Fibroblast of skin of right quadriceps (primary cell): ENCODE measurements around the gene DIAPH2.

Experiments used
- DNase-seq: peaks from one replicate; pipeline ENCODE4 v3.0.0-alpha.2; 2013

The DIAPH2 gene

DNA sequence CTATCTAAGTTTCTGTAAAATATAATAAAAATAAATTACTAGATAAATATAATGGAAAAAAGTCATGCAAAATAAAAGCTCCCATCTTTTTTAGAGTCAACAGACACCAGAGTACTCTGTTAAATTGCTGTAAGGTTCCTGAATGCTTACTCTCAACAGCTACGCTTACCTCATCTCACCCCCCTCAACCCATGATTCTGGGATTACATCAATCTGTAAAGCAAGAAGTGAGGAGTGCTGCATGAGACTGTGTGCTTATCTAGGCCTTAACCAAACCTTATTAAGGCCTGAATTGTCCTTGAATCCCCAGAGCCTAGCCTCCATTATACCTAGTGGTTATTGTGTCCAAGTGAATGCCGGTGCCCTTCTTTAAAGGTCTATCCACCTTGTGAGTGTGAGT is 934.9 kb downstream of the DIAPH2 start:
- DNase-seq, result no peak

DNA sequence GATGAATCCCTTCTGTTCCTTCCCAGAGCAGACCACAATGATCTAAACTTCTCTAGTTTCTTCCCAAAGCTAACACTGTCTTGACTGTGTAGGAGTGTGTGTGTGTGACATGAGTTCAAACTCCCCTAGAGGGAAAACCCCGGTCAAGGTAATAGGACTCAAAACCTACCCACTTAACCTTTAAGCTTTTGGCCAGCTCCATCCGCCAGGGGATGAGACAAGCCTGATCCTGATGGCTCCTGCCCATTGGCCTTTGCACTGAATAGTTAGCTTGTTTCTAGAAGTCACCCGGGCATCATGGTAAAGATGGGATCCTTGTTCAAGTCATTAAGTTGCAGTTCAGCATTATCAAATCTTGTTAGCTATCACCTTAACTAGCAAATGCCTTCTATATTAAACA is 937.5 kb downstream of the DIAPH2 start:
- DNase-seq, result no peak

DNA sequence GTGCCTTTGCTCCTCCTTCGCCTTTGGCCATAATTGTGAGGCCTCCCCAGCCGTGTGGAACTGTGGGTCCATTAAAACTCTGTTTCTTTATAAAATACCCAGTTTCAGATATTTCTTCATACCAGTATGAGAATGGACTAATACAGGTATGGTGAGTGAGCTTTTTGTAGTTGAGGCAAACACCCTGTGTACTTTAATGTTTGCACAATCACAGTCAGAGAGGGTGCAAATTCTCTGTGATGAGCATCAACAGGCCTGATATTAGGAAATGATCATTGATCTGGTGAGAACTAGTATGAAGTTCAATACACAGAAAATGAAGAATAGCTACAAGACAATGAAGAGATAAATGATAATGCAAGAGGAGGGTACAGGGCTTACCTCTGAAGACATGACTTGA is 943.7 kb downstream of the DIAPH2 start:
- DNase-seq, result no peak

DNA sequence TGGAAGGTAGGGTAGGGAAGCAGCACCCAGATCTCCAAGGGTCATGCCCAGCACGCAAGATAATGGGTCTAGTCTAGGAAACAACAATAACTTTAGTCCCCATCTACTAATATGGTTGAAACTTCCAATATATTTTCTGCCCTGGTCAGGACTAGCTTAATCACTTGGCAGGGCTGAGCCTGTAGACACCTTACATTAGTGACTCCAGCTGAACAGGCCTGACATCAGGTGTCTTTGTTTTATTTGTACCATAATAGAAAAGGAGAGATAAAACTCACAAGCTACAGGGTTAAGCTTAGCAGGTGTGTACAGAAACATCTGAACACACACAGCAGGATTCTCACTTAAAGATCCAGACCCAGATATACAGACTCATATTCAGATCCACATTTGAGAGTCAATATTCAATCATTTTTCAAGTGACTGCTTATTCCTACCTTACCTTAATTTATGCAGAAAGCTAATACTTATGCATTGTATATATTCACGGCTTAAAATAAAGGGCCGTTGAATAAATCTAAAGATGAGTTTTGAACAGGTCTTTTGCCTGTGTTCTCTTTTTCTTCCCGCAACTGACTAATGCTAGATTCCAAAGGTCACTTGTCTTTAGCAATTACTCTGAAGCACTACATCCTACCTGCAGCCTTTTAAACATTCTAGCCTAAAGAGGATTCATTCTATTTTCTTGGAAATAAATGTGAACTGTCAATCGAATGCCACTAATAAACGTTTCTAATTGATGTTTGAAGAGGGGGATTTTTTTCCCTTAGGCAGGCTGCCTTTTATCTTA is 944.4 kb downstream of the DIAPH2 start:
- DNase-seq, result no peak

GRCh38 chrX:97629597-97629985 is 944.9 kb downstream of the DIAPH2 start:
- no peak for DNase-seq

- DNase-seq, result no peak
Observed at GRCh38 chrX:97633798-97634197, 949.2 kb downstream of the DIAPH2 start.

DNA sequence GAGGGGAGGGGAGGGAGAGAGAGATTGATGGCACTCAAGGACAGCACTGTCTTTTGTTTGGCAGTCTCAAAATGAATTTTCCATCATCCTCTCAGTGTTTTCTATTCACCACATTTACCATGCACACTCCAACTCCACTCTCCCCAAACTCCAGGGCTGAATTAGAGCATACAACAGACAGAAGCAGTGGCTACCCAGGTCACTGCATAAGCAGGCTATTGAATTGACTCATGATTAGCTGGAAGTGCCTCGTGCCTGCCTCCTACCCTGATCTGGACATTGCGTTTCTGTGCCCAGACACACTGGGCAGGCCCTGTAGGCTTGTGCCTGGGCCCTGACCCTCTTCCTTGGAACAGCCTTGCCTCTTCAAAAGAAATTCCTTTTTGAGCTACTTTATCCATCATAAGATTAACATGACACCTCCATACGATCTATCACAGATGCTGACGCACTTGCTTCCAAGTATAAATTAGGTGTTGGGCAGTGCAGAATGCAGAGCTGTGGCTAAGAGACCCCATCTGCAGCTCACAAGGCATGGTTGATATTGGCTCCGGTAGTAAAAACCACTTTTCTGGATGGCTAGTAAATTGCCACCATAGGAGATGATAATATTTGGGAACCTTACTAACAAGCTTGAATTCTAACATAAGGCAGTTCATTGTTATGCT is 952.0 kb downstream of the DIAPH2 start:
- no peak for DNase-seq

DNA sequence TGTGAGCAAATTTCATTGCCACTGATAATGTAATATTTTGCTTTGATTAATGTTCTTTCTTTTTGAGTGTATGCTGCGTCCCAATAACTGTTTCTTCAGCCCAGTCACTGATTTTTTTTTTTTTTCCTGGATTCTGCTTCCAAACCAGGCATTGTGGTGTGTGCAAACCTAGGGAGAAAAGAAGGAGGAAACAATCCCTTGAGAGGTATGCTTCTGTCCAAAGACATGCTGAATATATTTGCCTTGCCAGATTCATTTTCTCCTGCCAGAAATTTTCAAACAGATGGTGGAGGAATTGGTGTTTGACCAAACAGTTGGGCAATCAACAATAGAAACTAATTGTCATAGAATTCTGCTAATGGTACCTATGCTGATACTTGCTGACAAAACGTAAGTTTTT is 952.6 kb downstream of the DIAPH2 start:
- DNase-seq, result no peak

- DNase-seq, result no peak
Observed at GRCh38 chrX:97638621-97639020, 954.0 kb downstream of the DIAPH2 start.

GRCh38 chrX:97639526-97639925 is 954.9 kb downstream of the DIAPH2 start:
- DNase-seq, result no peak
